ENCODE data around the gene IFRD2. TPM values are rescaled to one million over a fixed set of nuclear protein-coding genes. Genes with fewer than 3 reads are reported as not detected.

The IFRD2 gene
- total RNA-seq, 1 experiment from 2014 or later, result 223 TPM

DNA sequence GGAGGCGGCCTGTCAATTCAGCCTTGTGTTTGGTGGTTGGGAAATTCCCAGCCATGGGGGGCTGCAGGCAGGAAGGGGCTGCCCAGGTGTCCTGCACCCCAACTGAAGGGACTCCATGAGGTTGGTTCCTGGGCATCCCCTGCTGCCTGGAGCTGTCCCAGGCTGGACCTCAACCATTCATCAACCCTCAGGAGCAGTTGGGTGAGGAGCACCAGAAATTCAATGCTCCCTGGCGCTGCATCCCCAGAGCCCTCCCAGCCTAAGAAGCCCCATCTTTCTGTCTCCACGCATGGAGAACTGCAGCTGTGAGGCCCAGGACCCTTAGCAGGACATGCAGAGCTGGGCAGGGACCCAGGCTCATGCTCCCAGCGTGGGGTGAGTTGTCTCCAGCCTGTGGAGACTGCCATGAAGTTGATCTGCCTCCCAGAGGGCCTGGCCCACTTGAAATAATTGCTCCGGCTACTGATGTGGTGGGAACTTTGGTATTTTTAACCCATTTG lies 31.2 kb downstream of the IFRD2 start:
- Histone ChIP-seq H3F3A (ENCODE audit: low read length, unreplicated experiment) (no peaks in the 10 kb centered on the region), H3K79me2 (ENCODE audit: low read length) (no peaks in the 10 kb centered on the region), H2AFZ (ENCODE audit: low read length) (no peak overlapping the region), H3K9me3 (ENCODE audit: low read length) (no peaks in the 10 kb centered on the region), H3K4me3 (ENCODE audit: low read length) (peak overlapping the region; percentile 63; the same call in 1 of the 2 replicates), H4K20me1 (ENCODE audit: low read length) (no peaks in the 10 kb centered on the region), H3K4me2 (ENCODE audit: low read length) (peak overlapping the region; percentile 91), H3K27ac (ENCODE audit: low read length) (0 out of 2 replicates have a peak overlapping the region, but pooled peaks have one; percentile 58), H3K36me3 (ENCODE audit: low read depth, low read length) (peaks cover 15% of the 10 kb centered on the region), H3K4me1 (ENCODE audit: insufficient read depth, low read length) (peaks cover 26% of the 10 kb centered on the region), H3K9me2 (replicated peaks; ENCODE audit: low read length) (no peaks in the 10 kb centered on the region), H3K27me3 (ENCODE audit: low read length) (no peaks in the 10 kb centered on the region), H3K9ac (ENCODE audit: low read length) (peak overlapping the region; percentile 81)
- ChIA-PET CTCF (no interaction called here), POLR2A (ENCODE audit: unreplicated experiment) (no interaction called here)
- no peak for TF ChIP-seq EZH2 (IDR thresholded peaks at IDR 0.05; ENCODE audit: low read length, unreplicated experiment)
- no peak for TF ChIP-seq EZH2phosphoT487 (IDR thresholded peaks at IDR 0.05; ENCODE audit: borderline replicate concordance, low read length)
- TF ChIP-seq CTCF (conservative IDR thresholded peaks at IDR 0.05; ENCODE audit: low read depth, low read length), result no peak
- BruUV-seq (replicated peaks), result no TSS peak
- DNase-seq, result no peak
- intact Hi-C loops (cut with micrococcal nuclease), result loop anchor here (1.0 kb wide), 2 partner anchors 7 to 12 kb away; no protein-coding TSS in a partner anchor
- no peak for ATAC-seq

DNA sequence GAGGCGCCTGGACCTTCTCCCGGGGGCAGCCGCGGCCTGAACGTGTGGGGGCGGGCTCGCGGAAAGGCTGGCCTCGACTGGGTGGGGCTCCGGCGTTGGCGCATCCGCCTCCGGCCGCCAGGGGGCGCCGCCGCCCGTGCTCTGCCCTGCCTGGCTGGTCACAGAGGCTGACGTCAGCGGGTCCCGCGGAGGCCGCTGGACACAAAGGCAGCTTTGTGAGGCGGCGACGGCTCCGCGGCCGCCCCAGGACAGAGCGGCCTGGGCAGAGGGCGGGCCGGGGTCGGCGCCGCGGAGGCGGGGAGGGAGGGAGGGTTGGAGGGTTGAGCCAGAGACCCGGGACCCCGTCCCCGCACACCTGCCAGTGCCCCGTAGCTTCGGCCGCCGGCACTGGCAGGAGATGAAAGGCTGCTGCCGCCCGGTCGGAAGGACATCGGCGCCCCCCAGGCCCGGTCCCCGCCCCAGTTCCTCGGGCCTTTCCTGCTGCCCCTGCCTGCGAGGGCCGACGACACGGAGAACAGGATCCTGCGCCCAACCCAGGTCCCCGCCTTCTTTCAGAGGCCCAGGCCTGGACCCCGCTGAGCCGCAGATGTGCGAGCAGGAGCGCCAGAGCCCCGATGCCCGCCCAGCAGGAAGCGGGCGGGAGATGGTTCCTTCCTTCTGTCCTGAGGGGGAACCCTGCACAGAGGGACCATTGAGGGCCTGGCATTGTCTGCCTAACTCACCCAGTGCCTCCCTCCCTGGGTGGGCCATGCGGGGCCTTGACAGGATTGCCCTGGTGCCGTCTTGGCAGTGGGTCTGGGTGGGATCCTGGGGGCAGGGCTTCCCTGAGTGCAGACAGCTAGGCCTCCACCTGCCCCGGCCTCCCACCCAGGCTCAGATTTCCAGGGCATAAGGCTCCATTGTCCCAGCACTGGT lies 31.9 kb downstream of the IFRD2 start:
- TSS peak; percentile 20 for BruUV-seq (replicated peaks)
- Histone ChIP-seq H3K27me3 (ENCODE audit: low read length) (no peaks in the 10 kb centered on the region), H3K4me1 (ENCODE audit: insufficient read depth, low read length) (peaks cover 21% of the 10 kb centered on the region), H3K9me2 (replicated peaks; ENCODE audit: low read length) (no peaks in the 10 kb centered on the region), H4K20me1 (ENCODE audit: low read length) (no peaks in the 10 kb centered on the region), H2AFZ (ENCODE audit: low read length) (peak overlapping the region; percentile 77), H3K36me3 (ENCODE audit: low read depth, low read length) (peaks cover 15% of the 10 kb centered on the region), H3K27ac (ENCODE audit: low read length) (peak overlapping the region; percentile 58), H3F3A (ENCODE audit: low read length, unreplicated experiment) (no peaks in the 10 kb centered on the region), H3K79me2 (ENCODE audit: low read length) (no peaks in the 10 kb centered on the region), H3K4me3 (ENCODE audit: low read length) (peak overlapping the region; percentile 63), H3K4me2 (ENCODE audit: low read length) (peak overlapping the region; percentile 91), H3K9ac (ENCODE audit: low read length) (peak overlapping the region; percentile 81), H3K9me3 (ENCODE audit: low read length) (no peaks in the 10 kb centered on the region)
- peak; percentile 94 for DNase-seq
- TF ChIP-seq CTCF (conservative IDR thresholded peaks at IDR 0.05; ENCODE audit: low read depth, low read length), result peak; percentile 87
- TF ChIP-seq EZH2phosphoT487 (IDR thresholded peaks at IDR 0.05; ENCODE audit: borderline replicate concordance, low read length), result no peak
- ATAC-seq, result peak; percentile 83
- intact Hi-C loops (cut with micrococcal nuclease), result loop anchor here (1.0 kb wide), 2 partner anchors 8 to 13 kb away; no protein-coding TSS in a partner anchor
- CTCF ChIA-PET, result interaction anchor here (0.5 to 1.1 kb wide), 7 partner anchors 9 to 68 kb away, joined by 3 to 11 read pairs (median 4); partner anchors contain the start of genes GNAI2 and SEMA3B
- POLR2A ChIA-PET (ENCODE audit: unreplicated experiment), result interaction anchor here (0.6 kb wide), 1 partner anchor 95 kb away, joined by 3 read pairs; no protein-coding TSS in a partner anchor
